ENCODE measurements around the gene UNC13C.
A peak's percentile ranks its signal among the peaks of the same experiment; 100 is the strongest.

DNA sequence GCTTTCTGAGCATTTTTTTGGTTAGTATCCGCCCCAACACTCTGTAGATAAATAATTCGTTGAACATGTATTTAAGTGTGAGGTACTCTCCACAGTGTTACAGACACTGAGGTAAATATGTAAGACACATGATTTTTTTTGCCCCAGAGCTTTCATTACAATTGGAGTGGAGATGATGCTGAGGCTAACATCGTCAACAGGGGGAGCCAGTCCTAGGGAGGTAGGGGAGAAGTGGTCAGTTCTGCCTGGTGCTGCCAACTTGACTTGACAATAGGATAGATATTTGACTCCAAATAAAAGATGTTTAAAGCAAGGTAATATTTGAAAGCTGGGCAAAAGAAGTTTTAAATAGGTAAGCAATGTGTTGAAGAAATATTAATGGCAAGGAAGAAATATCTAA lies 295.7 kb downstream of the UNC13C start:
- TF ChIP-seq, protein P1, sequence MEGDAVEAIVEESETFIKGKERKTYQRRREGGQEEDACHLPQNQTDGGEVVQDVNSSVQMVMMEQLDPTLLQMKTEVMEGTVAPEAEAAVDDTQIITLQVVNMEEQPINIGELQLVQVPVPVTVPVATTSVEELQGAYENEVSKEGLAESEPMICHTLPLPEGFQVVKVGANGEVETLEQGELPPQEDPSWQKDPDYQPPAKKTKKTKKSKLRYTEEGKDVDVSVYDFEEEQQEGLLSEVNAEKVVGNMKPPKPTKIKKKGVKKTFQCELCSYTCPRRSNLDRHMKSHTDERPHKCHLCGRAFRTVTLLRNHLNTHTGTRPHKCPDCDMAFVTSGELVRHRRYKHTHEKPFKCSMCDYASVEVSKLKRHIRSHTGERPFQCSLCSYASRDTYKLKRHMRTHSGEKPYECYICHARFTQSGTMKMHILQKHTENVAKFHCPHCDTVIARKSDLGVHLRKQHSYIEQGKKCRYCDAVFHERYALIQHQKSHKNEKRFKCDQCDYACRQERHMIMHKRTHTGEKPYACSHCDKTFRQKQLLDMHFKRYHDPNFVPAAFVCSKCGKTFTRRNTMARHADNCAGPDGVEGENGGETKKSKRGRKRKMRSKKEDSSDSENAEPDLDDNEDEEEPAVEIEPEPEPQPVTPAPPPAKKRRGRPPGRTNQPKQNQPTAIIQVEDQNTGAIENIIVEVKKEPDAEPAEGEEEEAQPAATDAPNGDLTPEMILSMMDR (conservative IDR thresholded peaks at IDR 0.05 in 1 of 2, IDR thresholded peaks at IDR 0.05 in 1 of 2; ENCODE audit: extremely low read depth in 1 of 2, insufficient read depth in 1 of 2, low read depth in 1 of 2, low read length in 2 of 2), result peak in 1 of 2 donors; percentile 9
- TF ChIP-seq EZH2 (IDR thresholded peaks at IDR 0.05; ENCODE audit: borderline replicate concordance, low read length), result no peak
